Right ventricle myocardium superior (tissue), 1 donor: ENCODE data around the gene PRMT7. TPM values are rescaled to one million over a fixed set of nuclear protein-coding genes. Genes with fewer than 3 reads are reported as not detected.
A peak's percentile ranks its signal among the peaks of the same experiment; 100 is the strongest.

Experiments
- ATAC-seq: fragments of 200-7000 bp; cut with Tn5 transposase; one replicate; pipeline ENCODE4 v1.9.1; 2020; ENCODE audit warnings: mild to moderate bottlenecking; ENCODE audit not compliant: poor library complexity
- DNase-seq: peaks from one replicate; pipeline ENCODE4 v3.0.0-alpha.2; 2020
- intact Hi-C: fragments of 100-400 bp; cut with DNase I; formaldehyde crosslinking; loops from one replicate; pipeline ENCODE4 v1.11.2; 2022
- long read RNA-seq: library from polyadenylated mRNA; unstranded; transcript quantifications from one replicate; pipeline ENCODE4 v2.0.0, GENCODE V29; 2021
- total RNA-seq: library from RNA; stranded (reverse); fragmentation: NEBNext Ultra II Directional; extraction: Animal tissue kit (Norgen Biotek cat#: 25700); gene quantifications from one replicate; pipeline ENCODE4 v1.2.1, GENCODE V29; 2021
- donor health status: DM: no; HTN: yes; CAD: no; lungs with severe emphysema.

PRMT7 gene
- total RNA-seq = 28.1 TPM
- long read RNA-seq, partial matches to known transcripts = 4 of 56 reads
- long read RNA-seq, other reads (novel, unspliced or antisense) = 51 of 56 reads

- DNase-seq = peak; percentile 95
- peak; percentile 100 for ATAC-seq
- intact Hi-C loops = loop anchor here (5.0 kb wide), 1 partner anchor 49 kb away; the partner anchor contains the start of gene SLC7A6
These were observed at the start of gene PRMT7, which contains the start of gene SLC7A6OS for GRCh38 chr16:68310774-68311511. TSS of gene PRMT7 (plus strand) at chr16:68311019. CDS start at chr16:68315980, 4,961 bp downstream. TSS of gene SLC7A6OS (minus strand) at chr16:68310946. CDS start at chr16:68310926, 20 bp downstream.

- DNase-seq = peak; percentile 8
- intact Hi-C loops = loop anchor here (2.0 to 5.0 kb wide), 2 partner anchors 49 to 65 kb away; partner anchors contain the start of genes PRMT7 and SLC7A6OS
- ATAC-seq = no peak
These were observed 47.2 kb upstream of the PRMT7 start for GRCh38 chr16:68263559-68264127.

- intact Hi-C loops = loop anchor here (5.0 kb wide), 1 partner anchor 48 kb away; the partner anchor contains the start of genes PRMT7 and SLC7A6OS
- peak; percentile 79 for ATAC-seq
- peak; percentile 88 for DNase-seq
These were observed 46.4 kb upstream of the PRMT7 start, which contains the start of gene SLC7A6 for GRCh38 chr16:68264128-68265077. TSS of gene SLC7A6 (plus strand) at chr16:68264526. CDS start at chr16:68274727, 10,201 bp downstream.

- intact Hi-C loops = no loop called here
- peak; percentile 73 for DNase-seq
- ATAC-seq = peak; percentile 67
These were observed 45.5 kb upstream of the PRMT7 start for GRCh38 chr16:68265078-68265920.

- ATAC-seq (no peak), DNase-seq (peak; percentile 14)
- intact Hi-C loops = no loop called here
These were observed 43.0 kb upstream of the PRMT7 start for GRCh38 chr16:68267612-68268405.

GRCh38 chr16:68269793-68270192, 41.0 kb upstream of the PRMT7 start:
- DNase-seq = no peak
- intact Hi-C loops = no loop called here
- no peak for ATAC-seq

GRCh38 chr16:68270353-68270752, 40.5 kb upstream of the PRMT7 start:
- intact Hi-C loops = no loop called here
- ATAC-seq (no peak), DNase-seq (no peak)

GRCh38 chr16:68272507-68273209, 38.2 kb upstream of the PRMT7 start:
- intact Hi-C loops = no loop called here
- DNase-seq = peak; percentile 25
- ATAC-seq = no peak

- ATAC-seq = no peak
- no peak for DNase-seq
- intact Hi-C loops = no loop called here
These were observed 37.4 kb upstream of the PRMT7 start for GRCh38 chr16:68273459-68273858.

GRCh38 chr16:68273896-68274295, 36.9 kb upstream of the PRMT7 start:
- intact Hi-C loops = no loop called here
- DNase-seq (peak; percentile 10), ATAC-seq (no peak)

GRCh38 chr16:68274441-68274840, 36.4 kb upstream of the PRMT7 start:
- ATAC-seq (peak; percentile 48), DNase-seq (peak; percentile 14)
- intact Hi-C loops = no loop called here

GRCh38 chr16:68275611-68276191, 35.1 kb upstream of the PRMT7 start:
- peak; percentile 2 for ATAC-seq
- intact Hi-C loops = no loop called here
- peak; percentile 4 for DNase-seq

GRCh38 chr16:68276223-68276622, 34.6 kb upstream of the PRMT7 start:
- peak; percentile 70 for ATAC-seq
- no peak for DNase-seq
- intact Hi-C loops = no loop called here

- DNase-seq (no peak), ATAC-seq (no peak)
- intact Hi-C loops = no loop called here
These were observed 30.9 kb upstream of the PRMT7 start for GRCh38 chr16:68279726-68280558.

GRCh38 chr16:68281368-68282063, 29.3 kb upstream of the PRMT7 start:
- intact Hi-C loops = no loop called here
- ATAC-seq = no peak
- no peak for DNase-seq
